NCI-H1105 (cell line): ENCODE measurements around the gene GBP5.
"Not testable (repeated sequence)": the region's sequence is repeated elsewhere in the genome, so short reads cannot be mapped to it uniquely, and the experiment has no call there.

ENCODE experiments used
- DNase-seq: peaks from one replicate; lab custom pipeline; 2025; lab: John Stamatoyannopoulos, UW

Gene GBP5

GRCh38 chr1:89284078-89284763, 11.6 kb upstream of the GBP5 start:
- not testable (repeated sequence) for DNase-seq

- no peak for DNase-seq
These were observed 8.1 kb upstream of the GBP5 start for GRCh38 chr1:89280766-89281165.

- no peak for DNase-seq
These were observed 6.4 kb upstream of the GBP5 start for GRCh38 chr1:89279011-89279466.

DNA sequence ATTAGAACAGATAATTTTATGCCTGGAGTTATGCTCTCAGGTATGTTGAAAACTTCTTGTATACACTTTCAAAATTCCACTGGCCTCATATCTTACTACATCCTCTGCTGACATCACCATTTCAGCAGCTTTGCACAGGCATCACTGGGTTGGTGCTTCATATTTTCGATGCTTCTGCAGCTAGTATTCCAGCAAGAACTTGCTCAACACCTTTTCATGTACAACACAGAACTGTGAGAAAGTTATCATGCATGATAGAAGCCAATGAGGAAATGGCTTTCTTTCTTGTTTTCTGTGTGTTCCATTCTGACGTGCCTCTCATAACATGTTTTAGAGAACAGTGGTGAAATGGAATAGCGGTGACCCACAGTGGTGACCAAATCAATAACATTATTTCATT, 5.1 kb upstream of the GBP5 start:
- no peak for DNase-seq

- DNase-seq, result no peak
These were observed 4.0 kb upstream of the GBP5 start for GRCh38 chr1:89276690-89277089.

DNA sequence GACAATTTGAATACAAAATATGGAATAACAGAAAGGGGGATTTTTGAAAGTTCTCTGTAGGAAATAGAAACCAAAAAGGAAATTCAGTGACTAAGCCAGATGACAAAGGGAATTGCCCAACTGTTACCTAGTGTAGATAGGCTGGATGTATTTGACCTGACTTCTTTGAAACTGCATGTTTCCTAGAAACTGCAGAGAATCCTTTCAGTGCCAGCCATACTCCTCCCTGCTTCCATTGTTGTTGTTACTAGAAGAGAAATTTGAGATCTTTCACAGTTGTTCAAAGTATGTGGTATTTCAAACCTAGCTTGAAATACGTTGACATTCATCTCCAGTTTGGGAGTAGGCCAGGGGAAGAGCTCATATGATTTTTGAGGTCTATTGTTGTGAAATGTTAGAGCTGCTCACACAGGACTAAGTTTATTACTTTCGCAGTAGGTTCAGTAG, 1.8 kb upstream of the GBP5 start:
- no peak for DNase-seq

GRCh38 chr1:89273324-89273778, 691 bp upstream of the GBP5 start:
- DNase-seq, result no peak

- no peak for DNase-seq
These were observed 1.2 kb downstream of the GBP5 start for GRCh38 chr1:89271341-89272015.

- DNase-seq, result no peak
These were observed 2.2 kb downstream of the GBP5 start for GRCh38 chr1:89270423-89270822.

GRCh38 chr1:89269277-89269676, 3.4 kb downstream of the GBP5 start:
- no peak for DNase-seq

DNA sequence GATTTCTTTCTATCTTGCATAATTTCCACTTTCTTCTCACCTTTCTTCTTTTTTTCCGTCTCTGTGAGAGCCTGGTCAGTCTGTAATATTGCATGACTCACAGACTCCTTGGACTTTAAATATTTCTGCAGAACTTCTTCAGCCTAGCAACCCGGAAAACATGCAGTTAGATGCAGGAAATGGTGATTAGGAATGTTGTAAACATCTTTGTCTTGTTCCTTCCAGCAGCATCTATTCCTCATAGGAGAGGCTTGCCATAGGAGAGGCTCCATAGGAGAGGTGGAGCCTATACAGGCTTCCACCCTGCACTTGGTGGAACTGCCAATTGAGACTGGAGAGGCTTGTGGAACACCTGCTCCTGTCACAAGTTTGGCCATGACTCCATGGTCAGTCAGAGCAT, 10.0 kb downstream of the GBP5 start:
- DNase-seq, result no peak

DNA sequence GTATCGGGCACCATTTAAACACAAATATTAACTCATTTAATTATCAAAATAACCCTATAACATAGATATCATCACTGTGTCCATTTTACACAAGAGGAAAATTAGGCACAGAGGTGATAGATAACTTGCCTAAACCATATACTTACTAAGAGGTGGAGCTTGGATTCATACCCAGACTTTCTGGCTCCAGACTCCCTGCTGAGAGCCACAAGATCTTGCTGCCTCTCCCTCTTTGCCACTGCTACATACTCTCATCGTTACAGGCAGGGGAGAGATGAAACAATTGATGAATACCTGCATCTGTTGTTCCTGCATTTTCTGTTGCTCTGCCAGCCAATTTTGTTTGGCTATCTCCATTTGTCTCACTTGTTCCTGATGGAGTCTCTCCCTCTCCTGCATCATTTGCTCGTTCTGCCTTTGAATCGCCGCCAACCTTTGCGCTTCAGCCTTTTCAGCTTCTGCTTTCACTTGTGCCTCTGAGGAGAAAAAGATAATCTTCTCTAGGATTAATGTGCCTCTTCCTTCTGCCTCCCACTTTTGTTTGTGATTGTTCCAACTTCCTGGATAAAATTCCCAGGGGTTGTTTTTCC, 10.6 kb downstream of the GBP5 start:
- DNase-seq, result peak; percentile 87

- DNase-seq, result no peak
These were observed 11.9 kb downstream of the GBP5 start for GRCh38 chr1:89260566-89261255.

DNA sequence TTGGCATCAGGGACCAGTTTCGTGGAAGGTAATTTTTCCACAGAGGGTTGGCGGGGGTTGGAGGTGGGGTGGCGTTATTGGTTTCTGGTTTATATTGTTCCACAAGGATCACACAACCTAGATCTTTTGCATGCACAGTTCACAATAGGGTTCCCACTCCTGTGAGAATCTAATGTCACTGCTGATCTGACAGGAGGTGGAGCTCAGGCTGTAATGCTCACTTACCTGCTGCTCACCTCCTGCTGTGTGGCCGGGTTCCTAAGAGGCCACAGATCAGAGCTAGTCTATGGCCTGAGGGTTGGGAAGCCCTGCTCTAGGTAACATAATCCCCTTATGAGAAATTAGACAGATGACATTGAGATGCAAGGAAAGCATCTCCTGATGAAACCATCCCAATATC, 12.6 kb downstream of the GBP5 start:
- no peak for DNase-seq

DNA sequence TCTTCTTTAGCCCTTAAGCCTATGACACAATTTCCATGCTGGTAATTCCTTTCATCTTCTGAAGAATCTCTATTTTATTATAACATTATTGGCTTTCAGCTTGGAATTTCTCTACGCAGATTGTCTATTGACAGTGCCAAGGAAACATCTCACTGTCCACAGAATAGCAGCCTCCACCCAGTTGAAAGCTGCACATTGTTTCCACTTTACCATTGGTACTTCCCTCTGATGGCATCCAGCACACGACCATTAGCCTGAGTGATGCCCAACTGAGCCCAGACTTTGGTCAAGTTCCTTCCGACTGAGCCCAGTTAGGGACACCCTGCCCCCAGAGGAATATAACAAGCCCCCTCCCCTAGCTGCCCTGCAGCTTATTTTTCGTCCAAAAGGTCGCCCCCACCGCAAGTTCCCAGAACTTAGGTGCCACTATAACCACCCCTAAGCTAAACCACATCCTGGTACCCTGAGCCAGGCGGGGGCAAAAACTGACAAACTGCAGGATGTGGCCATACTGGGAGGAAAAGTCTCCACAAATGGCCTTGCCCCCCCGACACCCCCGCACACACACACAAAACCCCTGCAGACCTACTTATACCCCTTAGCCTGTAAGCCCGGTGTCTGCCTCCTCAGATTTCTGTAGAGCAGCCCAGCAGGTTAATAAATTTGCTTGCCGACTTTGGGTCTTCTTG, 13.2 kb downstream of the GBP5 start:
- no peak for DNase-seq

- DNase-seq, result no peak
These were observed 15.6 kb downstream of the GBP5 start for GRCh38 chr1:89257041-89257440.

GRCh38 chr1:89255581-89255980, 17.1 kb downstream of the GBP5 start:
- DNase-seq, result not testable (repeated sequence)

GRCh38 chr1:89254658-89255287, 17.9 kb downstream of the GBP5 start:
- DNase-seq, result peak; percentile 87

DNA sequence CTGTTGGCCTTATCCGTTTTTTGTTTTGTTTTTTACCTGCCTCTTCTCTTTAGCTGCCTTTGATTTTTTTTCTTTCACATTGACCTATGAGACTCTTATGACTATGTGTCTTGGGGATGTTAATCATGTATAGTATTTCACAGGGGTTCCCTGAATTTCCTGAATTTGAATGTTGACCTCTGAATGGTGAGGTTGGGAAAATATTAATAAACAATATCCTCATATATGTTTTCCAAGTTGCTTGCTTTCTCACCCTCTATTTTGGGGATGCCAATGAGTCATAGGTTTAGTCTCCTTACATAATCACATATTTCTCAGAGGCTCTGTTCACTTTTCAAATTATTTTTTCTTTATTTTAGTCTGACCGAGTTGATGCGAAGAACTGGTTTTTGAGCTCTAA, 29.6 kb downstream of the GBP5 start:
- no peak for DNase-seq
